OCI-LY3 (cell line): ENCODE measurements around the gene MAP3K12.

Source experiments
- CTCF ChIP-seq: fragments of 200-600, 300-600 bp; sonication (generic); IDR thresholded peaks from 2 replicates; pipeline ENCODE4 v1.5.1; 2014; ENCODE audit warnings: antibody characterized with exemption, low read length, low read depth
- EZH2phosphoT487 ChIP-seq: fragments of 200-600 bp; shearing (Covaris generic); IDR thresholded peaks from 2 replicates; pipeline ENCODE4 v1.6.1; 2018; ENCODE audit warnings: antibody characterized with exemption, mixed run types, low read depth

- TF ChIP-seq CTCF = no peak
- TF ChIP-seq EZH2phosphoT487 = no peak
These were observed 55.3 kb downstream of the MAP3K12 start for GRCh38 chr12:53443955-53444354.
